Kidney glomerular epithelial cell (primary cell): ENCODE results near the gene B3GNT2.
"Not testable (repeated sequence)": the region's sequence is repeated elsewhere in the genome, so short reads cannot be mapped to it uniquely, and the experiment has no call there.

Experiments used
- DNase-seq: peaks from one replicate; lab custom pipeline; 2025; lab: John Stamatoyannopoulos, UW

The B3GNT2 gene

DNA sequence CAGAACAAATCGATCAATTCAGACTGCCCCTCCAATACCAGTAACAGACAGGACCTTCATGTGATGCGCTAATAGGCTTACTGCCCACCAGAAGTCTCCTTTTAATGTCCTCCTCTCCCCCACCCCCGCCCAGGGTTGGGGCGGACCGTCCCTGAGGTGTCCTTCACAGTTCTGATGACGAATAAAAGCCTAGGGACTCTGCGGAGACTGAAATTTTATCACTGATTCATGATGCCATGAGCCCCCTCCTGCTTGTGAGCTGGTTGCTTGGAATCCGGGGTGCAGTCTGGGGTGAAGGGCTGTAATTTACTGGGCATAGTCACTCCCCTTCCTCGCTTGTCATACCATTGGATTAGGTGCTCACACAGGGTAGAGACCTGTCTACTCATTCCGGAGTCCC is 42.3 kb downstream of the B3GNT2 start:
- DNase-seq: no peak

DNA sequence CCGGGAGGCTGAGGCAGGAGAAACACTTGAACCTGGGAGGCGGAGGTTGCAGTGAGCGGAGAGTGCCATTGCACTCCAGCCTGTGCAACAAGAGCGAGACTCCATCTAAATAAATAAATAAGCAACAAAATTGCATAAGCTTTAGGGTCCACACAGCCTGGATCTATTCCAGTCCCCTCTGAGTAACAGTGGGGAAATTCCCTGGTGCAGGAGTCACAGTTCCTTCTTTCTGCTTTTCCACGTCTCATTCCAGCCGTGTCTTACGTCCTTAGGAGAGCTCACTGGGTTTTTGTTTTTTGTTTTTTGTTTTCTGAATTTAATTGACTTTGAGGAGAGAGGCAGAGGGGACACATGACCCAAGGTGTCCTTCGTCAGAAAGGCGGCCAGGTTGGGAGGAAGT is 44.6 kb downstream of the B3GNT2 start:
- DNase-seq: no peak

GRCh38 chr2:62243983-62244382 is 48.1 kb downstream of the B3GNT2 start:
- DNase-seq: no peak

GRCh38 chr2:62248226-62248625 is 52.3 kb downstream of the B3GNT2 start:
- no peak for DNase-seq

DNA sequence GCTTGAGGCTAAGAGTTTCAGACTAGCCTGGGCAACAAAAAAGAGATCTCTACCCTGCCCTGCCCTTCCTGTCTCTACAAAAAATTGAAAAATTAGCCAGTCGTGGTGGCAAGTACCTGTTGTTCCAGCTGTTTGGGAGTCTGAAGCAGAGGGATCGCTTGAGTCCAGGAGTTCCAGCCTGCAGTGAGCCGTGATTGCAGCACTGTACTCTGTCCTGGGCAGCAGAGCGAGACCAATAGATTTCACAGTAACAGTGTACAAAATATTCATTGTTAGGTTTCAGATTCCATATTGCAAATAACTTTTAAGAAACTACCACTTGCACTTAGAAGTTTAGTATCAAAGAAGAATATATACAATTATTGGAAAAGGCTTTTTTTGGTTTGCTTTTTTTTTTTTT is 54.3 kb downstream of the B3GNT2 start:
- no peak for DNase-seq

DNA sequence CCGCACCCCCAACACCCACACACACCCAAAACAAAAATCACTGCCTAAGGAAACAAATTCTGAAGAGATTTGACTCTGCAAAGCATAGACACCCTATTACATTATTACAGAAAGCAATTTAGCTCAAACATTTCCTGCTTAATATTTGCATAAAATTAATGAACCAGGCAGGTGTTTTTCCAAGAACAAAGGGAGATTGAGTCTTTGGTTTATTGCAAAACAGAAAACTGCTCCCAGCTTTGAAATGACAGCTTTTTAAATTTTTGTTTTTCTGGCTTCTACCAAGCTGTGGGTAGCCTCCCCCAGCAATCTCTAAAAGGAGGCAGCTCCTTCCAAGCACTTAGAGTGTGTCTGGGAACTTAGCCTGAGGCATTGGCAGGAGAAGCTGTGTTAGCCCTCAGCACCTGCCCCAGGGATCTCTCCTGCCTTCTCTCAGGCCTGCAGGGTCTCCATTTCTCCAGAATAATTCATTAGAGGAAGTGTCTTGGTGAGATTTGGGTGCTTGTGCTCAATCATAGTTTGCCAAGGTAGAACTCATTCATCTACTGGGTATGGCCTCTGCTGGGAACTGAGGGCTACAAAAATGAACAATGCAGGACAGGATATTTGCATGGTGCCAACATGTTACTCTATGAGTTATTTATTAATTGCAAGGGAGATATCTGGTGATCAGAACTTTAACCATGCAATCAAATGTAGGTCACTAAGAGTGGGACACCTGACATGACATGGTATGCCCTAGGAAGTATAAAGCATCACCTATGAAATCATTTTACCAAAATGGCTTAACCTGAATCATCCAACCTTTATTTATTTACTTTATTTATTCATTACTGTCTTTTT is 58.7 kb downstream of the B3GNT2 start:
- DNase-seq: no peak

DNA sequence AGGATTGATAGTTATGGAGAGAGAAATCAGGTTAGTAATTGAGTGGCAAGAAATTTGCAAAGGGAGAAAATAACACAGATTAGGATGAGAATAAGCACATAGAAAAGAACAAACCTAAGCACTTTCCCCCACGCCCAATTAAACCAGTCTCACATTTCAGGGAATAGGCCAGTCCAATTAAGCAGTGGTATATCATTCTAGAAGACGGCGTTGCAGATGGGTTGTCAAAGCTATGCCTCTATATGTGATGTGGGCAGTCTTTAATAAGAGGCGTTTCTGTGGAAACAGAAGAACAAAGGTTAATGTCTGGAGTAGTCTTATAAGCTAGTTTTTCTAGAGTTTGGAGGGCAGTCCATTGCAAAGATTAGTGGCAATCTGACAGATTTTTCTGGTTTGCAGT is 61.6 kb downstream of the B3GNT2 start:
- no peak for DNase-seq

- DNase-seq: no peak
Measured at GRCh38 chr2:62263076-62263715, 67.3 kb downstream of the B3GNT2 start.

DNA sequence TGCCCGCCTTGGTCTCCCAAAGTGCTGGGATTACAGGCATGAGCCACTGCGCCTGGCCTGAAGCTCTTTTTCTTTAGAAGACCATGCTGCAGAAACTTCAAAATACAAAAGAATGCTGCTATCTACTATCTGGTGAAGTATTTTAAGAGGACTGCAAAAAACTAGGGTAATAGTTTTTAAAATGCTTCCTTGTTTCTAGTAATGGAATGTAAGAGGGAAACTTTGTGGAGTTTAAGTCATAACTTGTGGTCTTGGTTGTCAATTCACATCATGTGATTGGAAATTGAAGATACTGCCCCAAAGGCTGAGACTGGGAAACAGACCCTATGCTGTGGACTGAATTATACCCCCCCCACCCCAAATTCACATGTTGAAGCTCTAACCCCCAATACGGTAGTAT is 68.3 kb downstream of the B3GNT2 start:
- DNase-seq: no peak

DNA sequence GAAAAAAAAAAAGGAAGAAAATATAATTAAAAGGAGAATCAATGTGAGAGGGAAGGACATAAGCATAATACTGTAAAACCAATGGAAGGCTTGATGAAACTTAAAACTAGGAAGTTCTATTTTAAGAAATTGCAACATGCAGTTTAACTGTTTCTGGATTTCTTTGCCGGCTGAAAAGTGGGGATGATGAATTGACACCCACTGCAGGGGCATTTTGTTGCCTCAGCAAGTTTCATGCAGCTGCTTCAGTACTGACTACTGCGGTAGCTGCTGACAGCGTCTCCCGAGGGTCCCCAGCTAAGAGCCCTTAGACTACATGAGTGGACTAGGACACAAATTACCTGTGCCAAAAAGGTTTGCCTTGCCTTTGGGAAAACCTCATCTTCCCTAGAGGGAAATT is 69.2 kb downstream of the B3GNT2 start:
- no peak for DNase-seq

DNA sequence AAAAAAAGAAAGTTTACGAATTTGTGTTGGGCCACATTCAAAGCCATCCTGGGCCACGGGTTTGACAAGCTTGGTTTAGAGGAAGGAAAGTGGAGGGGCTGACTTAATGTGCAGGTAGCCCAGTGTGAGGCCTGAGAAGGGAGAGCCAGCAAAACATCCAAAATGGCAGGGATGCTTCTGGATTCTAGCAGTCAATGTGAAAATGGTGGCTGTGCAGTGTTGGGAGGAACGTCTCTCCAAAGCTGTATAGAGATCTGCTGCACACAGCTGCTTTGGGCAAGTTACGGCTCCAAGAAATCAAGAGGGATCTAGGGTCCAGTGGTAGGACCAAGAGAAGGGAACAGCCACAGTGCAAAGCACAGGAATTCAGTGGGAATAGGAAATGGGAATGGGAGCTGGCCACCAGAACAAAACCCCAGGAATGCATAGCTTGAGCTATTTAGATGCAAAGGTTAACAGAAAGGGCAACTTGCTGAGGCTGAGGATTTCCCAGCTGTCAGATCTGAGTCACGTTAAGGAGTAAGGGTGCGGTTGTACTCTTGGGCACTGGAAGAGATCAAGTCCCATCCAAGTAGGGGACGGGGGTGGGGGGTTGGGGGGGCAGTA is 70.6 kb downstream of the B3GNT2 start:
- peak; percentile 32 for DNase-seq

DNA sequence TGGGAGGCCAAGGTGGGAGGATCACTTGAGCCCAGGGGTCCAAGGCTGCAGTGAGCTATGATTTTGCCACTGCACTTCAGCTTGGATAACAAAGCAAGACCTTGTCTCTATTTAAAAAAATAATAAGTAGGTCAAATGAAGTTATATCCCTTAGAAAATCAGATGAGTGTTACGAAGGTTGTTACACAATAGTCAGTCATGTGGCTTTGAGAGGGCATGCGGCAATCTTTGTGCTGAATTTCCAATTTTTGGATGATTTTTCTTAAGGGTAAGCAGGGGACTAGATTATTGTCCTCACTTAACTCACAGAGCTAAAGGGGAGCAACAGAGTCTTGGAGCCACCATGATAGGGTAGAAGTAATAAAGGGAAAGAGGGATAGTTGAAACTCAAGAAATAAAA is 71.8 kb downstream of the B3GNT2 start:
- DNase-seq: no peak

GRCh38 chr2:62268681-62269188 is 72.8 kb downstream of the B3GNT2 start:
- not testable (repeated sequence) for DNase-seq

DNA sequence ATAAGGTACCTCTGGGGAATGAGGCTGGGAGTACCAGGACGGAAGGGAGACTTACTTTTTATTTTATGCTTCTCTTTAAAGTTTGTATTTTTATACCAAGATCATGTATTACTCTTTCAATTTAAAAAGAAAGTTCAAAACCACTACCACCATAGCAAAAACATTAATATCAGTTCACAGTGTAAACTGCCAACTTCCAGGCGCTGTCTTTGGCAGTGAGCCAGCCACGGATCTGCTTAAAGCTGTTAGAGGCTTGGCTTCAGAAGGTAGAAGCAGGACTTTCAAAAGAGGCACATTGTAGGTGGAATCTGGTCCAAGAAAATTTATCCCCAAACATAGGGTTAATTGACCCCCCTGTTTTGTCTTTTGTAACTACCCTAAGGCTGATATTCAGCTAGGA is 74.8 kb downstream of the B3GNT2 start:
- DNase-seq: no peak
